K562 (cell line): ENCODE measurements around the gene NLRP9. TPM values are rescaled to one million over a fixed set of nuclear protein-coding genes. Genes with fewer than 3 reads are reported as not detected.

Source experiments
- ARID3B ChIP-seq: fragments of 250-450 bp; sonication (Bioruptor Pico); IDR thresholded peaks from 2 replicates; pipeline ENCODE4 v1.4.0; 2020; ENCODE audit warnings: borderline replicate concordance
- CBFA2T3 ChIP-seq: fragments of 450-650 bp; IDR thresholded peaks from 2 replicates; pipeline ENCODE4 v1.6.1; 2017
- ETV1 ChIP-seq: fragments of 450-650 bp; conservative IDR thresholded peaks from 2 replicates; pipeline ENCODE4 v1.6.1; 2016; ENCODE audit warnings: missing genetic modification characterization, control low read depth, low read depth, missing compliant biosample characterization
- GTF2E2 ChIP-seq: fragments of 200-800 bp; sonication (Bioruptor generic); IDR thresholded peaks from 2 replicates; pipeline ENCODE4 v1.6.1; 2016; ENCODE audit warnings: missing genetic modification characterization, missing compliant biosample characterization
- LEF1 ChIP-seq: fragments of 450-650 bp; IDR thresholded peaks from 2 replicates; pipeline ENCODE4 v1.6.1; 2016; ENCODE audit warnings: mild to moderate bottlenecking
- PML ChIP-seq: IDR thresholded peaks from 2 replicates; pipeline ENCODE4 v1.6.1; 2012; ENCODE audit warnings: low read length, inconsistent platforms
- POLR3G ChIP-seq: IDR thresholded peaks from 2 replicates; pipeline ENCODE4 v1.6.1; 2011; ENCODE audit not compliant: insufficient read length, insufficient replicate concordance; ENCODE audit errors: extremely low read depth
- RB1 ChIP-seq: fragments of 450-650 bp; IDR thresholded peaks from 2 replicates; pipeline ENCODE4 v1.6.1; 2017; ENCODE audit warnings: low read depth, mild to moderate bottlenecking
- SAFB ChIP-seq: fragments of 200-400 bp; formaldehyde crosslinking; IDR thresholded peaks from 2 replicates; pipeline ENCODE4 v1.6.1; 2017; ENCODE audit warnings: low read depth, low read length, borderline replicate concordance
- SIRT6 ChIP-seq: IDR thresholded peaks from one replicate; pipeline ENCODE4 v1.6.1; 2012; ENCODE audit warnings: low read depth, mild to moderate bottlenecking, control low read depth, inconsistent platforms, low read length, moderate library complexity
- TEAD4 ChIP-seq, 2 experiments: sonication (generic) in 1 of 2; formaldehyde crosslinking in 1 of 2; IDR thresholded peaks; 2 replicates each; pipeline versions ENCODE4 v1.6.1 to v1.8.0; 2012 to 2022; ENCODE audit warnings: borderline replicate concordance in 1 of 2, inconsistent platforms in 1 of 2, low read length in 1 of 2, mild to moderate bottlenecking in 1 of 2, missing genetic modification reagents in 1 of 2
- ZBTB49 ChIP-seq: sonication (generic); formaldehyde crosslinking; IDR thresholded peaks from 2 replicates; pipeline ENCODE4 v1.8.0; 2022; ENCODE audit warnings: missing genetic modification reagents, mild to moderate bottlenecking, borderline replicate concordance
- ZNF175 ChIP-seq: fragments of 200-800 bp; sonication (Bioruptor generic); IDR thresholded peaks from 2 replicates; pipeline ENCODE4 v1.6.1; 2016; ENCODE audit warnings: low read depth, mild to moderate bottlenecking, missing genetic modification characterization, missing compliant biosample characterization
- ZNF436 ChIP-seq: fragments of 250-450, 450-650 bp; sonication (Bioruptor Pico); formaldehyde crosslinking; IDR thresholded peaks from 2 replicates; pipeline ENCODE4 v1.7.0; 2020; ENCODE audit warnings: mild to moderate bottlenecking
- ZNF444 ChIP-seq: fragments of 250-450 bp; sonication (Bioruptor Pico); IDR thresholded peaks from 2 replicates; pipeline ENCODE4 v1.4.0; 2020; ENCODE audit warnings: mild to moderate bottlenecking, moderate library complexity
- ZNF511 ChIP-seq: sonication (generic); formaldehyde crosslinking; IDR thresholded peaks from 2 replicates; pipeline ENCODE4 v1.8.0; 2022; ENCODE audit warnings: mild to moderate bottlenecking, missing genetic modification reagents
- ZNF57 ChIP-seq: fragments of 450-650 bp; formaldehyde crosslinking; IDR thresholded peaks from 2 replicates; pipeline ENCODE4 v1.4.0; 2020; ENCODE audit warnings: mild to moderate bottlenecking, moderate library complexity
- ZNF707 ChIP-seq: fragments of 250-450 bp; sonication (Bioruptor Pico); conservative IDR thresholded peaks from 2 replicates; pipeline ENCODE4 v1.8.0; 2022; ENCODE audit warnings: inconsistent platforms, mild to moderate bottlenecking, moderate library complexity
- ZNF717 ChIP-seq: fragments of 250-450 bp; sonication (Bioruptor Pico); IDR thresholded peaks from 2 replicates; pipeline ENCODE4 v1.5.0; 2021
- ZNF77 ChIP-seq: fragments of 250-450 bp; sonication (Bioruptor Pico); IDR thresholded peaks from 2 replicates; pipeline ENCODE4 v1.5.0; 2020
- ZNF785 ChIP-seq: fragments of 250-450 bp; sonication (Bioruptor Pico); IDR thresholded peaks from 2 replicates; pipeline ENCODE4 v1.4.0; 2020; ENCODE audit warnings: mild to moderate bottlenecking
- polyA plus RNA-seq, 8 experiments: library from polyadenylated mRNA; depleted of rRNA in 4 of 8; stranded (reverse) in 5 of 8; unstranded in 3 of 8; fragments of >200 nt; fragmentation: Nextera tagmentation in 2 of 8; fragmentation: Illumina TruSeq in 1 of 8; extraction: Ambion mirVana in 2 of 8; extraction: Trizol in 1 of 8; gene quantifications; 2 replicates each; pipeline versions ENCODE4 v1.2.1 to v1.2.3, GENCODE V29; 2011 to 2014; ENCODE audit warnings: inconsistent platforms in 1 of 8, missing spikeins in 1 of 8
- total RNA-seq, 7 experiments: library from RNA; depleted of rRNA in 6 of 7; stranded (reverse); fragments of >200 nt in 6 of 7; fragmentation: Illumina TruSeq in 2 of 7; extraction: Trizol in 2 of 7; gene quantifications; 2 replicates each; pipeline versions ENCODE4 v1.2.1 to v1.2.3, GENCODE V29; 2011 to 2021; ENCODE audit warnings: low replicate concordance in 1 of 7
- TF ChIP-seq, protein P1 (sequence below): fragments of 450-650 bp; formaldehyde crosslinking; IDR thresholded peaks from 2 replicates; pipeline ENCODE4 v1.4.0; 2020; ENCODE audit warnings: mild to moderate bottlenecking, moderate library complexity

NLRP9 gene
- total and polyA plus RNA-seq, 9 of the 15 experiments (the other 6 are each of a cell fraction or from before 2014, with no cell fraction given), result not detected

GRCh38 chr19:55674841-55675660 lies 63.2 kb downstream of the NLRP9 start, which contains the start of gene EPN1 (continued):
- no peak for TF ChIP-seq TEAD4 (IDR thresholded peaks at IDR 0.05; ENCODE audit: low read length)
- TF ChIP-seq TEAD4 (CRISPR knock-in tag; IDR thresholded peaks at IDR 0.05; ENCODE audit: borderline replicate concordance), result no peak
- no peak for TF ChIP-seq LEF1
- TF ChIP-seq ZNF57 (CRISPR knock-in tag), result no peak
- no peak for TF ChIP-seq ZNF436
- TF ChIP-seq ZNF77 (CRISPR knock-in tag), result no peak
- TF ChIP-seq, protein P1, sequence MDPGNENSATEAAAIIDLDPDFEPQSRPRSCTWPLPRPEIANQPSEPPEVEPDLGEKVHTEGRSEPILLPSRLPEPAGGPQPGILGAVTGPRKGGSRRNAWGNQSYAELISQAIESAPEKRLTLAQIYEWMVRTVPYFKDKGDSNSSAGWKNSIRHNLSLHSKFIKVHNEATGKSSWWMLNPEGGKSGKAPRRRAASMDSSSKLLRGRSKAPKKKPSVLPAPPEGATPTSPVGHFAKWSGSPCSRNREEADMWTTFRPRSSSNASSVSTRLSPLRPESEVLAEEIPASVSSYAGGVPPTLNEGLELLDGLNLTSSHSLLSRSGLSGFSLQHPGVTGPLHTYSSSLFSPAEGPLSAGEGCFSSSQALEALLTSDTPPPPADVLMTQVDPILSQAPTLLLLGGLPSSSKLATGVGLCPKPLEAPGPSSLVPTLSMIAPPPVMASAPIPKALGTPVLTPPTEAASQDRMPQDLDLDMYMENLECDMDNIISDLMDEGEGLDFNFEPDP, result no peak
- no peak for TF ChIP-seq ZNF175 (CRISPR knock-in tag)
- no peak for TF ChIP-seq ZNF717 (CRISPR knock-in tag)
- no peak for TF ChIP-seq POLR3G
- peak; percentile 92 for TF ChIP-seq ETV1 (tag)
- no peak for TF ChIP-seq ZNF707 (CRISPR knock-in tag)
- no peak for TF ChIP-seq ZNF444
- TF ChIP-seq GTF2E2, result no peak
- TF ChIP-seq RB1, result peak; percentile 90
- no peak for TF ChIP-seq SIRT6
- TF ChIP-seq SAFB, result no peak
- no peak for TF ChIP-seq ZNF785 (CRISPR knock-in tag)
- no peak for TF ChIP-seq ARID3B
- TF ChIP-seq PML, result no peak; the same call in 1 of the 2 replicates
- no peak for TF ChIP-seq CBFA2T3
- no peak for TF ChIP-seq ZBTB49 (CRISPR knock-in tag)
- TF ChIP-seq ZNF511 (CRISPR knock-in tag), result no peak
